Calu3 (cell line): ENCODE results near the gene FAT3. TPM values are rescaled to one million over a fixed set of nuclear protein-coding genes. Genes with fewer than 3 reads are reported as not detected.

ENCODE experiments used
- BruUV-seq: library from RNA; stranded (reverse); fragments of 400-500 nt; replicated peaks from 2 replicates; lab custom pipeline; 2021; lab: Mats Ljungman, UMichigan
- CTCF ChIA-PET: fragments of 300-600 bp; sonication (Branson Sonifier 250); formaldehyde crosslinking; loops from one replicate; lab custom pipeline; 2022; ENCODE audit warnings: antibody characterized with exemption; lab: Charles Lee
- DNase-seq: peaks from one replicate; pipeline ENCODE4 v3.0.0; 2022
- H3K27ac Mint-ChIP-seq: one replicate; pipeline ENCODE4 v1.8.0; 2022; ENCODE audit warnings: mixed read lengths; ENCODE audit not compliant: unreplicated experiment
- H3K27me3 Mint-ChIP-seq: one replicate; pipeline ENCODE4 v1.8.0; 2022; ENCODE audit warnings: mixed read lengths; ENCODE audit not compliant: unreplicated experiment
- H3K36me3 Mint-ChIP-seq: one replicate; pipeline ENCODE4 v1.8.0; 2022; ENCODE audit warnings: mild to moderate bottlenecking, moderate library complexity, mixed read lengths; ENCODE audit not compliant: insufficient read depth, unreplicated experiment
- H3K4me1 Mint-ChIP-seq: one replicate; pipeline ENCODE4 v1.8.0; 2022; ENCODE audit warnings: mild to moderate bottlenecking, low read depth, mixed read lengths; ENCODE audit not compliant: unreplicated experiment
- H3K4me3 Mint-ChIP-seq: one replicate; pipeline ENCODE4 v1.8.0; 2022; ENCODE audit warnings: mild to moderate bottlenecking, low read depth, moderate library complexity, mixed read lengths; ENCODE audit not compliant: unreplicated experiment
- H3K9me3 Mint-ChIP-seq: one replicate; pipeline ENCODE4 v1.8.0; 2022; ENCODE audit warnings: low read depth, mixed read lengths; ENCODE audit not compliant: unreplicated experiment
- intact Hi-C: fragments of 100-400 bp; cut with micrococcal nuclease; formaldehyde crosslinking; loops from one replicate; pipeline ENCODE4 v1.10.0; 2022; ENCODE audit not compliant: unreplicated experiment
- total RNA-seq: library from RNA; stranded (reverse); gene quantifications from 2 replicates; pipeline ENCODE4 v1.2.3, GENCODE V29; 2022
- TF ChIP-seq, protein P1 (sequence below): fragments of 200-600 bp; IDR thresholded peaks from one replicate; pipeline ENCODE4 v1.8.0; 2022; ENCODE audit warnings: antibody characterized with exemption; ENCODE audit not compliant: unreplicated experiment

Gene FAT3
- total RNA-seq, 1 experiment from 2014 or later: 0.68 TPM

DNA sequence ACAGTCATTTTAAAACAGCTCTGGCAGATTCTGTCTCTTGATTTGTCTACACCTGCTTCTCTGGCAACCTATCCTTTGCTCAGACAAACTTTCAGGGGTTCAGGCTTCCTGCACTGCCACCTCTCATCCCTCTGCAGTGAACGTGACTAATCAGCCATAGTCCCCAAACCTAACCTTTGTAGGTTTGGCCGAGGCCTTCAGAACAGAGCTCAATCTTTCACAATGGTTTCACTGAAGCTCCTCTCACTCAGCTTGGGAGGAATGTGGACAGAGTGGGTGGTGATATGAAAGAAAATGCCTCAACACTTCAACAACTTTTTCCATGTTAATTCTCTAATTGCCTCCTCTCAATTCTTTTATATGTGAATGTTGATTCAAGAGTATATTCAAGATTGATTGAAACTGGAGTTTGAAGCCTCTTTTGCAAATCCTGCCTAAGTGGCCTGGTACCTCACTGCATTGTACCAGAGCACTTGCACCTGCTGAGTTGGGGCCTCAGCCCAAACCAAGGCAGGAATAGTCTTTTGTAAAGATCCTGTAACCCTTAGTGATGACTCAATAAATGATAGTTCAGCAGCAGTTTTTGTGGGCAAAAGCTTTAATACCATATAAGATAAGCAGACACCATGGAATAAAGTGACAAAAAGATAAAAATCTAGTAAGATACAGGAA, 33.9 kb upstream of the FAT3 start:
- TF ChIP-seq, protein P1, sequence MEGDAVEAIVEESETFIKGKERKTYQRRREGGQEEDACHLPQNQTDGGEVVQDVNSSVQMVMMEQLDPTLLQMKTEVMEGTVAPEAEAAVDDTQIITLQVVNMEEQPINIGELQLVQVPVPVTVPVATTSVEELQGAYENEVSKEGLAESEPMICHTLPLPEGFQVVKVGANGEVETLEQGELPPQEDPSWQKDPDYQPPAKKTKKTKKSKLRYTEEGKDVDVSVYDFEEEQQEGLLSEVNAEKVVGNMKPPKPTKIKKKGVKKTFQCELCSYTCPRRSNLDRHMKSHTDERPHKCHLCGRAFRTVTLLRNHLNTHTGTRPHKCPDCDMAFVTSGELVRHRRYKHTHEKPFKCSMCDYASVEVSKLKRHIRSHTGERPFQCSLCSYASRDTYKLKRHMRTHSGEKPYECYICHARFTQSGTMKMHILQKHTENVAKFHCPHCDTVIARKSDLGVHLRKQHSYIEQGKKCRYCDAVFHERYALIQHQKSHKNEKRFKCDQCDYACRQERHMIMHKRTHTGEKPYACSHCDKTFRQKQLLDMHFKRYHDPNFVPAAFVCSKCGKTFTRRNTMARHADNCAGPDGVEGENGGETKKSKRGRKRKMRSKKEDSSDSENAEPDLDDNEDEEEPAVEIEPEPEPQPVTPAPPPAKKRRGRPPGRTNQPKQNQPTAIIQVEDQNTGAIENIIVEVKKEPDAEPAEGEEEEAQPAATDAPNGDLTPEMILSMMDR: no peak
- CTCF ChIA-PET: no interaction called here
- Mint-ChIP-seq H3K27me3 (no peaks in the 10 kb centered on the region), H3K27ac (no peak overlapping the region), H3K36me3 (no peaks in the 10 kb centered on the region), H3K4me3 (no peak overlapping the region), H3K9me3 (no peaks in the 10 kb centered on the region), H3K4me1 (no peaks in the 10 kb centered on the region)
- no peak for DNase-seq
- no TSS peak for BruUV-seq
- intact Hi-C loops: no loop called here

DNA sequence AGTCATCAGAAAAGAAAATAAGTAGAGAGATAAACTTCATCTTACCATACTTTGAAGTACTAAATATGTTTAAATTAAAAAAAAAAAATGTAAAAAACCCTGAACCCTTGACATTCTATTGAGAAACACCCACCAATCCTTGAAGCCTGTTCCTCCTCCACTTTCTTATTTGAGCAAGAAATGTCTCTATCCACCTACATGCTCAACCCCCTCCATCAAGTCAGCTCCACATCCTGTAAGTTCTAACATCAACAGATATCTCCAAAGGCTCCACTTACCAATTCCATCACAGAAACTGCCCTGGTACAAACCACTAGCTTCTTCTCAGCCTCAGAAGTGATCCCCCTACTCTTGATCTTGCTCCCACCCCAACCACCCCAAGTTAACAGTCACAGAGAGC, 32.5 kb upstream of the FAT3 start:
- intact Hi-C loops: no loop called here
- Mint-ChIP-seq H3K4me3 (no peak overlapping the region), H3K27me3 (no peaks in the 10 kb centered on the region), H3K27ac (no peak overlapping the region), H3K36me3 (no peaks in the 10 kb centered on the region), H3K4me1 (no peaks in the 10 kb centered on the region), H3K9me3 (no peaks in the 10 kb centered on the region)
- CTCF ChIA-PET: no interaction called here
- TF ChIP-seq, protein P1: no peak
- DNase-seq: no peak
- BruUV-seq: no TSS peak

DNA sequence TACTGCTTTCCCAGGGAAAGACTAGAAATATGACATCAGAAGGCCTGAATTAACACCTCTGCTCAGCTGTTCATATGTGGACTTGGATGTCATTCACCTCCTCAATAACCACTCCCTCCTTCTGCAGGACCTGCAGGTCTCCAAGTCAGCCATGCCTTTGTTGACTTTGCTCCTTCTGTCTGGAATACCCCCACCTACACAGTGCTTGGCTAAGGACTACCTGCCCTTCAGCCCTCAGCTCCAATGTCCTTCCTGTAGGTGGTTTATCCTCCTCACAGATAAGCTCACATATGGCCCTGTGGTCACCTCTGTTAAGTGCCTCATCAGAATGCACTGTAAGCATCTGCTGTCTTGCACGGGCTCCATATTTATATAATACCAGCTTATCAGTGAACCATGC, 26.4 kb upstream of the FAT3 start:
- H3K36me3 Mint-ChIP-seq: no peaks in the 10 kb centered on the region
- H3K27ac Mint-ChIP-seq: no peak overlapping the region

DNA sequence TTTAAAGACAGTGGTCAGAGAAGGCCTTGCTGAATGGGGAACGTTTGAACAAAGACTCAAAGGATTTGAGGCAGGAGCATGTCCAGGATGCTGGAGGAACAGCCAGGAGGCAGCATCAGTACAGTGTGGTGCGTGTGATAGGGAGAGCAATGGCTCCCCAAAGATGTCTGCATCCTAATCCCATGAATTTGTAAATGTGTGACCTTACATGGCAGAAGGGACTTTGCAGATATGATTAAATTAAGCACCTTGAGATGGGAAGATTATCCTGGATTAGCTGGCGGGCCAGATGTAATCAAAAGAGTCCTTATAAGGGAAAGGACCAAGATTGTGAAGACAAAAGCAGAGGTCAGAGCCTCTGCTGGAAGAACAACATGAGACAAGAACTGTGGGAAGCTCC, 24.6 kb upstream of the FAT3 start:
- H3K4me3 Mint-ChIP-seq: no peak overlapping the region
- BruUV-seq: no TSS peak
- intact Hi-C loops: no loop called here
- DNase-seq: no peak
- H3K9me3 Mint-ChIP-seq: peaks cover 2% of the 10 kb centered on the region
- no peaks in the 10 kb centered on the region for H3K27me3 Mint-ChIP-seq
- H3K36me3 Mint-ChIP-seq: no peaks in the 10 kb centered on the region
- H3K27ac Mint-ChIP-seq: no peak overlapping the region
- TF ChIP-seq, protein P1: no peak
- CTCF ChIA-PET: no interaction called here
- peaks cover 8% of the 10 kb centered on the region for H3K4me1 Mint-ChIP-seq

More for the DNA sequence above, 26.4 kb upstream of the FAT3 start:
- Mint-ChIP-seq H3K4me3 (no peak overlapping the region), H3K27me3 (no peaks in the 10 kb centered on the region), H3K9me3 (no peaks in the 10 kb centered on the region), H3K4me1 (no peaks in the 10 kb centered on the region)
- TF ChIP-seq, protein P1: no peak
- no peak for DNase-seq
- intact Hi-C loops: no loop called here
- CTCF ChIA-PET: no interaction called here
- BruUV-seq: no TSS peak
